ENCODE data around the gene IL17REL.

Gene IL17REL

GRCh38 chr22:50016308-50016987 lies 3.9 kb upstream of the IL17REL start:
- Histone ChIP-seq H2BK12ac (ENCODE audit: low read length) (no peak overlapping the region), H3K18ac (ENCODE audit: low read length) (peak overlapping the region; percentile 64), H3K4me2 (ENCODE audit: insufficient read depth, low read length, poor library complexity, severe bottlenecking) (no peak overlapping the region), H3K9ac (ENCODE audit: low read depth, low read length, poor library complexity) (no peak overlapping the region), H3K4ac (ENCODE audit: low read length) (no peak overlapping the region), H3K9me3 (replicated peaks in 1 of 2; ENCODE audit: control insufficient read depth in 2 of 2, insufficient read depth in 1 of 2, low read depth in 1 of 2, low read length in 2 of 2) (peaks cover 0 to 10% of the 10 kb centered on the region in 2 donors), H3K27ac (replicated peaks; ENCODE audit: low read length) (no peak overlapping the region), H3K79me1 (ENCODE audit: low read depth, low read length) (no peaks in the 10 kb centered on the region), H4K8ac (ENCODE audit: low read depth, low read length) (no peak overlapping the region), H4K91ac (ENCODE audit: low read depth, low read length, poor library complexity) (no peak overlapping the region), H2AFZ (ENCODE audit: low read length) (no peak overlapping the region), H3K4me3 (ENCODE audit: low read length in 2 of 2) (no peak overlapping the region), H3K36me3 (replicated peaks in 1 of 2; ENCODE audit: control insufficient read depth in 2 of 2, insufficient read depth in 2 of 2, low read length in 2 of 2) (no peaks in the 10 kb centered on the region), H3K23ac (ENCODE audit: low read depth, low read length, poor library complexity) (peak overlapping the region; percentile 52), H2BK120ac (ENCODE audit: low read depth, low read length) (no peak overlapping the region), H2AK5ac (ENCODE audit: low read depth, low read length) (peak overlapping the region; percentile 75), H3K27me3 (ENCODE audit: control insufficient read depth in 3 of 3, insufficient read depth in 3 of 3, low read depth in 1 of 3, low read length in 3 of 3) (peaks cover 12 to 79% (median 55%) of the 10 kb centered on the region in 3 experiments), H3K14ac (ENCODE audit: low read length) (no peak overlapping the region), H2BK5ac (ENCODE audit: low read length) (no peak overlapping the region), H2BK15ac (ENCODE audit: low read length) (peak overlapping the region; percentile 91), H3K4me1 (ENCODE audit: control insufficient read depth in 2 of 2, insufficient read depth in 1 of 2, low read depth in 1 of 2, low read length in 2 of 2) (peaks cover 4 to 7% of the 10 kb centered on the region in 2 donors)
- no CpG with 5 or more reads among the region's 20 CpGs for WGBS, 2 donors (ENCODE audit: extremely low coverage in 2 of 2, insufficient read length in 2 of 2, insufficient replicate concordance in 1 of 2)
- DNase-seq (ENCODE audit: low spot score): no peak

GRCh38 chr22:50015451-50016307 lies 3.1 kb upstream of the IL17REL start:
- Histone ChIP-seq H2AFZ (ENCODE audit: low read length) (no peak overlapping the region), H3K23ac (ENCODE audit: low read depth, low read length, poor library complexity) (no peak overlapping the region), H3K27ac (replicated peaks; ENCODE audit: low read length) (no peak overlapping the region), H3K9ac (ENCODE audit: low read depth, low read length, poor library complexity) (no peak overlapping the region), H4K91ac (ENCODE audit: low read depth, low read length, poor library complexity) (no peak overlapping the region), H3K79me1 (ENCODE audit: low read depth, low read length) (no peaks in the 10 kb centered on the region), H4K8ac (ENCODE audit: low read depth, low read length) (no peak overlapping the region), H2AK5ac (ENCODE audit: low read depth, low read length) (peak overlapping the region; percentile 75), H3K14ac (ENCODE audit: low read length) (peak overlapping the region; percentile 38), H3K36me3 (replicated peaks in 1 of 2; ENCODE audit: control insufficient read depth in 2 of 2, insufficient read depth in 2 of 2, low read length in 2 of 2) (no peaks in the 10 kb centered on the region), H3K18ac (ENCODE audit: low read length) (peak overlapping the region; percentile 57), H3K4me3 (ENCODE audit: low read length in 2 of 2) (no peak overlapping the region), H3K4ac (ENCODE audit: low read length) (no peak overlapping the region), H2BK15ac (ENCODE audit: low read length) (peak overlapping the region; percentile 91), H3K27me3 (ENCODE audit: control insufficient read depth in 3 of 3, insufficient read depth in 3 of 3, low read depth in 1 of 3, low read length in 3 of 3) (peaks cover 13 to 86% (median 63%) of the 10 kb centered on the region in 3 experiments), H3K4me1 (ENCODE audit: control insufficient read depth in 2 of 2, insufficient read depth in 1 of 2, low read depth in 1 of 2, low read length in 2 of 2) (peaks cover 4 to 10% of the 10 kb centered on the region in 2 donors), H3K4me2 (ENCODE audit: insufficient read depth, low read length, poor library complexity, severe bottlenecking) (no peak overlapping the region), H2BK12ac (ENCODE audit: low read length) (peak overlapping the region; percentile 41), H3K9me3 (replicated peaks in 1 of 2; ENCODE audit: control insufficient read depth in 2 of 2, insufficient read depth in 1 of 2, low read depth in 1 of 2, low read length in 2 of 2) (peaks cover 0 to 10% of the 10 kb centered on the region in 2 donors), H2BK120ac (ENCODE audit: low read depth, low read length) (no peak overlapping the region), H2BK5ac (ENCODE audit: low read length) (no peak overlapping the region)
- whole genome bisulfite sequencing, 2 donors (ENCODE audit: extremely low coverage in 2 of 2, insufficient read length in 2 of 2, insufficient replicate concordance in 1 of 2): no CpG with 5 or more reads among the region's 30 CpGs
- no peak for DNase-seq (ENCODE audit: low spot score)

GRCh38 chr22:50014655-50015401 lies 2.3 kb upstream of the IL17REL start:
- Histone ChIP-seq H3K27ac (replicated peaks; ENCODE audit: low read length) (no peak overlapping the region), H3K79me1 (ENCODE audit: low read depth, low read length) (no peaks in the 10 kb centered on the region), H2AK5ac (ENCODE audit: low read depth, low read length) (no peak overlapping the region), H3K9ac (ENCODE audit: low read depth, low read length, poor library complexity) (no peak overlapping the region), H3K18ac (ENCODE audit: low read length) (peak overlapping the region; percentile 87), H3K23ac (ENCODE audit: low read depth, low read length, poor library complexity) (peak overlapping the region; percentile 73), H3K4ac (ENCODE audit: low read length) (no peak overlapping the region), H2BK5ac (ENCODE audit: low read length) (no peak overlapping the region), H2BK15ac (ENCODE audit: low read length) (no peak overlapping the region), H3K36me3 (replicated peaks in 1 of 2; ENCODE audit: control insufficient read depth in 2 of 2, insufficient read depth in 2 of 2, low read length in 2 of 2) (no peaks in the 10 kb centered on the region), H2AFZ (ENCODE audit: low read length) (peak overlapping the region; percentile 45), H2BK120ac (ENCODE audit: low read depth, low read length) (no peak overlapping the region), H2BK12ac (ENCODE audit: low read length) (no peak overlapping the region), H3K14ac (ENCODE audit: low read length) (peak overlapping the region; percentile 22), H3K27me3 (ENCODE audit: control insufficient read depth in 3 of 3, insufficient read depth in 3 of 3, low read depth in 1 of 3, low read length in 3 of 3) (peaks cover 13 to 93% (median 68%) of the 10 kb centered on the region in 3 experiments), H3K4me2 (ENCODE audit: insufficient read depth, low read length, poor library complexity, severe bottlenecking) (peak overlapping the region; percentile 59), H4K91ac (ENCODE audit: low read depth, low read length, poor library complexity) (no peak overlapping the region), H3K9me3 (replicated peaks in 1 of 2; ENCODE audit: control insufficient read depth in 2 of 2, insufficient read depth in 1 of 2, low read depth in 1 of 2, low read length in 2 of 2) (peaks cover 0 to 3% of the 10 kb centered on the region in 2 donors), H4K8ac (ENCODE audit: low read depth, low read length) (no peak overlapping the region), H3K4me1 (ENCODE audit: control insufficient read depth in 2 of 2, insufficient read depth in 1 of 2, low read depth in 1 of 2, low read length in 2 of 2) (peaks cover 4 to 10% of the 10 kb centered on the region in 2 donors), H3K4me3 (ENCODE audit: low read length in 2 of 2) (no peak overlapping the region)
- no CpG with 5 or more reads among the region's 91 CpGs for WGBS, 2 donors (ENCODE audit: extremely low coverage in 2 of 2, insufficient read length in 2 of 2, insufficient replicate concordance in 1 of 2)
- no peak for DNase-seq (ENCODE audit: low spot score)

Measured in neuronal stem cell (in vitro differentiated cells).